ENCODE results near the gene CENPP.
A peak's percentile ranks its signal among the peaks of the same experiment; 100 is the strongest.

CENPP gene

GRCh38 chr9:92488681-92489550 is 163.2 kb downstream of the CENPP start:
- DNase-seq = no peak
- in situ Hi-C loops (cut with MboI; ENCODE audit: low pct_unique_long_range_greater_than_20kb, low sequenced_read_pairs) = no loop called here

- in situ Hi-C loops (cut with MboI; ENCODE audit: low pct_unique_long_range_greater_than_20kb, low sequenced_read_pairs) = no loop called here
- no peak for DNase-seq
Measured at GRCh38 chr9:92492781-92493401, 167.1 kb downstream of the CENPP start.

GRCh38 chr9:92493749-92494387 is 168.1 kb downstream of the CENPP start:
- DNase-seq = no peak
- in situ Hi-C loops (cut with MboI; ENCODE audit: low pct_unique_long_range_greater_than_20kb, low sequenced_read_pairs) = no loop called here

GRCh38 chr9:92494856-92495255 is 169.1 kb downstream of the CENPP start:
- in situ Hi-C loops (cut with MboI; ENCODE audit: low pct_unique_long_range_greater_than_20kb, low sequenced_read_pairs) = no loop called here
- no peak for DNase-seq

GRCh38 chr9:92496396-92497176 is 170.8 kb downstream of the CENPP start:
- in situ Hi-C loops (cut with MboI; ENCODE audit: low pct_unique_long_range_greater_than_20kb, low sequenced_read_pairs) = no loop called here
- no peak for DNase-seq

- in situ Hi-C loops (cut with MboI; ENCODE audit: low pct_unique_long_range_greater_than_20kb, low sequenced_read_pairs) = no loop called here
- DNase-seq = no peak
Measured at GRCh38 chr9:92499701-92500100, 173.9 kb downstream of the CENPP start.

- in situ Hi-C loops (cut with MboI; ENCODE audit: low pct_unique_long_range_greater_than_20kb, low sequenced_read_pairs) = no loop called here
Measured at GRCh38 chr9:92500725-92501124, 175.0 kb downstream of the CENPP start.

GRCh38 chr9:92501671-92502393 is 176.1 kb downstream of the CENPP start:
- peak; percentile 42 for DNase-seq
- in situ Hi-C loops (cut with MboI; ENCODE audit: low pct_unique_long_range_greater_than_20kb, low sequenced_read_pairs) = no loop called here

More at GRCh38 chr9:92500725-92501124, 175.0 kb downstream of the CENPP start:
- no peak for DNase-seq

GRCh38 chr9:92503156-92503555 is 177.4 kb downstream of the CENPP start:
- no peak for DNase-seq
- in situ Hi-C loops (cut with MboI; ENCODE audit: low pct_unique_long_range_greater_than_20kb, low sequenced_read_pairs) = no loop called here

GRCh38 chr9:92504881-92505280 is 179.1 kb downstream of the CENPP start:
- in situ Hi-C loops (cut with MboI; ENCODE audit: low pct_unique_long_range_greater_than_20kb, low sequenced_read_pairs) = no loop called here
- no peak for DNase-seq

- in situ Hi-C loops (cut with MboI; ENCODE audit: low pct_unique_long_range_greater_than_20kb, low sequenced_read_pairs) = no loop called here
Measured at GRCh38 chr9:92506184-92506857, 180.6 kb downstream of the CENPP start.

GRCh38 chr9:92507005-92507404 is 181.3 kb downstream of the CENPP start:
- in situ Hi-C loops (cut with MboI; ENCODE audit: low pct_unique_long_range_greater_than_20kb, low sequenced_read_pairs) = no loop called here
- DNase-seq = no peak

More at GRCh38 chr9:92506184-92506857, 180.6 kb downstream of the CENPP start:
- DNase-seq = no peak

GRCh38 chr9:92507496-92507895 is 181.7 kb downstream of the CENPP start:
- DNase-seq = no peak
- in situ Hi-C loops (cut with MboI; ENCODE audit: low pct_unique_long_range_greater_than_20kb, low sequenced_read_pairs) = no loop called here

- no peak for DNase-seq
- in situ Hi-C loops (cut with MboI; ENCODE audit: low pct_unique_long_range_greater_than_20kb, low sequenced_read_pairs) = no loop called here
Measured at GRCh38 chr9:92508018-92508820, 182.5 kb downstream of the CENPP start.

- in situ Hi-C loops (cut with MboI; ENCODE audit: low pct_unique_long_range_greater_than_20kb, low sequenced_read_pairs) = no loop called here
- DNase-seq = no peak
Measured at GRCh38 chr9:92509050-92509449, 183.3 kb downstream of the CENPP start.

GRCh38 chr9:92510747-92511146 is 185.0 kb downstream of the CENPP start:
- DNase-seq = no peak
- in situ Hi-C loops (cut with MboI; ENCODE audit: low pct_unique_long_range_greater_than_20kb, low sequenced_read_pairs) = no loop called here

- DNase-seq = no peak
- in situ Hi-C loops (cut with MboI; ENCODE audit: low pct_unique_long_range_greater_than_20kb, low sequenced_read_pairs) = no loop called here
Measured at GRCh38 chr9:92512622-92513021, 186.9 kb downstream of the CENPP start.

Measured in KBM-7 (cell line).